Testis (tissue), 2 donors: ENCODE measurements around the gene PLEKHM3.

Source experiments
- POLR2A ChIP-seq: fragments of 450-650 bp; IDR thresholded peaks from one replicate; pipeline ENCODE4 v1.6.1; 2017; ENCODE audit warnings: antibody characterized with exemption, mild to moderate bottlenecking, moderate library complexity
- TF ChIP-seq, protein P1 (sequence below), 3 experiments: fragments of 450-650 bp in 2 of 3; fragments of 200-600 bp in 1 of 3; sonication (generic) in 1 of 3; IDR thresholded peaks; one replicate each; pipeline ENCODE4 v1.5.1; 2016 to 2019; ENCODE audit warnings: antibody characterized with exemption in 3 of 3, mild to moderate bottlenecking in 2 of 3, moderate library complexity in 1 of 3

- TF ChIP-seq POLR2A = no peak
- TF ChIP-seq, protein P1, sequence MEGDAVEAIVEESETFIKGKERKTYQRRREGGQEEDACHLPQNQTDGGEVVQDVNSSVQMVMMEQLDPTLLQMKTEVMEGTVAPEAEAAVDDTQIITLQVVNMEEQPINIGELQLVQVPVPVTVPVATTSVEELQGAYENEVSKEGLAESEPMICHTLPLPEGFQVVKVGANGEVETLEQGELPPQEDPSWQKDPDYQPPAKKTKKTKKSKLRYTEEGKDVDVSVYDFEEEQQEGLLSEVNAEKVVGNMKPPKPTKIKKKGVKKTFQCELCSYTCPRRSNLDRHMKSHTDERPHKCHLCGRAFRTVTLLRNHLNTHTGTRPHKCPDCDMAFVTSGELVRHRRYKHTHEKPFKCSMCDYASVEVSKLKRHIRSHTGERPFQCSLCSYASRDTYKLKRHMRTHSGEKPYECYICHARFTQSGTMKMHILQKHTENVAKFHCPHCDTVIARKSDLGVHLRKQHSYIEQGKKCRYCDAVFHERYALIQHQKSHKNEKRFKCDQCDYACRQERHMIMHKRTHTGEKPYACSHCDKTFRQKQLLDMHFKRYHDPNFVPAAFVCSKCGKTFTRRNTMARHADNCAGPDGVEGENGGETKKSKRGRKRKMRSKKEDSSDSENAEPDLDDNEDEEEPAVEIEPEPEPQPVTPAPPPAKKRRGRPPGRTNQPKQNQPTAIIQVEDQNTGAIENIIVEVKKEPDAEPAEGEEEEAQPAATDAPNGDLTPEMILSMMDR (IDR thresholded peaks at IDR 0.05) = no peak
Observed at GRCh38 chr2:208042450-208042849, 17.1 kb upstream of the PLEKHM3 start.
